T-helper 2 cell (primary cell): ENCODE measurements around the gene TRMT11.

Source experiments
- DNase-seq, 5 experiments: peaks; one replicate each; pipeline versions ENCODE4 v3.0.0 to v3.0.0-alpha.2; 2012 to 2022

Gene TRMT11

GRCh38 chr6:126077810-126078776 lies 91.8 kb downstream of the TRMT11 start:
- DNase-seq, result no peak

- DNase-seq, result no peak
These were observed 97.5 kb downstream of the TRMT11 start for GRCh38 chr6:126083875-126084274.

GRCh38 chr6:126086560-126086959 lies 100.2 kb downstream of the TRMT11 start:
- peak in 1 of 5 experiments; percentile 28 for DNase-seq
